ENCODE measurements around the gene ACSS3.

ACSS3 gene

DNA sequence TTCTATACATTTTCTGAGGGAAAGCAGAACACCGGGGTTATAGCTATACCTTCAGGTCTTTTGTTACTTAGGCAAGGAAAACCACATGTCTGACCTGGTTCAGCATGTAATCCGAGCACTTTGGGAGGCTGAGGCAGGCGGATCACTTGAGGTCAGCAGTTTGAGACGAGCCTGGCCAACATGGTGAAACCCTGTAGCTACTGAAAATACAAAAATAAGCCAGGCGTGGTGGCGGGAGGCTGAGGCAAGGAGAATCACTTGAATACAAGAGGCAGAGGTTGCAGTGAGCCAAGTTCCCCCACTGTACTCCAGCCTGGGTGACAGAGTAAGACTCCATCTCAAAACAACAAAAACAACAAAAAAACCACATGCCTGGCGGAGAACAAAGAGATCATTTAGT lies 177.6 kb downstream of the ACSS3 start:
- no CpG with 5 or more reads among the region's 7 CpGs for WGBS (ENCODE audit: extremely low coverage, insufficient coverage, insufficient read length)
- Histone ChIP-seq H2BK12ac (ENCODE audit: low read length) (no peak overlapping the region), H2BK5ac (ENCODE audit: low read depth, low read length, poor library complexity) (no peak overlapping the region), H2AK5ac (ENCODE audit: low read length) (no peak overlapping the region), H3K36me3 (ENCODE audit: control insufficient read depth in 1 of 2, insufficient read depth in 2 of 2, low read length in 2 of 2) (no peaks in the 10 kb centered on the region), H4K12ac (ENCODE audit: low read depth, low read length) (no peak overlapping the region), H4K91ac (ENCODE audit: low read depth, low read length) (no peak overlapping the region), H2AFZ (ENCODE audit: insufficient read depth, low read length, poor library complexity) (no peak overlapping the region), H3K4me1 (ENCODE audit: control insufficient read depth in 1 of 2, insufficient read depth in 2 of 2, low read length in 2 of 2) (peaks cover 0 to 3% of the 10 kb centered on the region in 2 experiments), H3K79me2 (ENCODE audit: control insufficient read depth, insufficient read depth, low read length, poor library complexity) (no peaks in the 10 kb centered on the region), H3K18ac (ENCODE audit: low read length) (no peak overlapping the region), H2BK120ac (ENCODE audit: insufficient read depth, low read length, poor library complexity) (no peak overlapping the region), H3K27ac (ENCODE audit: low read depth, low read length) (no peak overlapping the region), H3K79me1 (ENCODE audit: low read length) (no peaks in the 10 kb centered on the region), H3K23ac (ENCODE audit: low read length) (no peak overlapping the region), H3K27me3 (ENCODE audit: insufficient read depth, low read length) (no peaks in the 10 kb centered on the region), H3K4me2 (ENCODE audit: low read length) (no peak overlapping the region), H3K9me3 (ENCODE audit: insufficient read depth, low read depth, low read length) (no peaks in the 10 kb centered on the region), H3K4ac (ENCODE audit: low read depth, low read length) (no peak overlapping the region), H3K14ac (ENCODE audit: low read length) (no peak overlapping the region), H3K9ac (ENCODE audit: low read length) (no peak overlapping the region), H3K4me3 (ENCODE audit: low read depth, low read length) (no peak overlapping the region), H4K8ac (ENCODE audit: low read depth, low read length) (no peak overlapping the region)
- no peak for DNase-seq

GRCh38 chr12:81255947-81256346 lies 178.1 kb downstream of the ACSS3 start:
- no peak overlapping the region for H2AFZ ChIP-seq (ENCODE audit: insufficient read depth, low read length, poor library complexity)
- H2AK5ac ChIP-seq (ENCODE audit: low read length): no peak overlapping the region
- DNase-seq: no peak
- no peak overlapping the region for H4K8ac ChIP-seq (ENCODE audit: low read depth, low read length)
- H3K23ac ChIP-seq (ENCODE audit: low read length): no peak overlapping the region
- H3K36me3 ChIP-seq (ENCODE audit: control insufficient read depth in 1 of 2, insufficient read depth in 2 of 2, low read length in 2 of 2): no peaks in the 10 kb centered on the region
- no peak overlapping the region for H4K12ac ChIP-seq (ENCODE audit: low read depth, low read length)
- no peak overlapping the region for H3K27ac ChIP-seq (ENCODE audit: low read depth, low read length)
- no peak overlapping the region for H3K9ac ChIP-seq (ENCODE audit: low read length)
- no peak overlapping the region for H2BK12ac ChIP-seq (ENCODE audit: low read length)
- no peak overlapping the region for H2BK5ac ChIP-seq (ENCODE audit: low read depth, low read length, poor library complexity)
- H3K4ac ChIP-seq (ENCODE audit: low read depth, low read length): no peak overlapping the region
- H3K4me3 ChIP-seq (ENCODE audit: low read depth, low read length): no peak overlapping the region
- H3K18ac ChIP-seq (ENCODE audit: low read length): no peak overlapping the region
- H3K4me2 ChIP-seq (ENCODE audit: low read length): no peak overlapping the region
- H3K79me2 ChIP-seq (ENCODE audit: control insufficient read depth, insufficient read depth, low read length, poor library complexity): no peaks in the 10 kb centered on the region
- H3K4me1 ChIP-seq (ENCODE audit: control insufficient read depth in 1 of 2, insufficient read depth in 2 of 2, low read length in 2 of 2): peaks cover 0 to 3% of the 10 kb centered on the region in 2 experiments
- no CpG with 5 or more reads among the region's 2 CpGs for WGBS (ENCODE audit: extremely low coverage, insufficient coverage, insufficient read length)
- no peak overlapping the region for H3K14ac ChIP-seq (ENCODE audit: low read length)
- no peak overlapping the region for H2BK120ac ChIP-seq (ENCODE audit: insufficient read depth, low read length, poor library complexity)
- no peak overlapping the region for H4K91ac ChIP-seq (ENCODE audit: low read depth, low read length)
- no peaks in the 10 kb centered on the region for H3K27me3 ChIP-seq (ENCODE audit: insufficient read depth, low read length)
- H3K9me3 ChIP-seq (ENCODE audit: insufficient read depth, low read depth, low read length): no peaks in the 10 kb centered on the region
- no peaks in the 10 kb centered on the region for H3K79me1 ChIP-seq (ENCODE audit: low read length)

DNA sequence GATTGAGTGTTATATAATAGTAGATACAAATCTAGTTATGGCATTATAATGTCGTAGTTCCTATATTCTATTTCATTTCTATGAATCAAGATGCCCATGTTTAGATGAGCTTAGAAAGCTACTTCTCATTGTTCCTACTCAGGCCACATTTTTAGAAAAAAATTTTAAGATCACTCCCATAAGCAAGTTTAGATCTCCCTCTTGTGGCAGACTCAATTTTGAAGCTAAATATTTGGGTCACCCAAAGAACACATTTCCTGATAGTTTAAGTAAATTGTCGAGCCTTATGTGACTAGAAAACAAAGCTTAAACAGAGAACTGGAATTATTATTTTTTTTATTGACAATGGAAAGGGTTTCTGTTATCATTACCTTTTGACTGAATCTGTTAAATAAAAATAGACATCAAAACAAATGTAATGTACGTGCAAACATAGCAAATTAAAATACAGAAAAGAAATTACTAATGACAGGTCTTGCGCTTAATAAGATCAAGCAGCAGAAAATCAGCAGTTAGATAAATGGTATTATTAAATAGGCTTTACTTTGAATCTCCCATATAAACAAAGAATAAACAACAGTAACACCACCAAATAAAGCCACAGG lies 180.2 kb downstream of the ACSS3 start:
- no peak overlapping the region for H4K12ac ChIP-seq (ENCODE audit: low read depth, low read length)
- no peaks in the 10 kb centered on the region for H3K79me2 ChIP-seq (ENCODE audit: control insufficient read depth, insufficient read depth, low read length, poor library complexity)
- H2BK5ac ChIP-seq (ENCODE audit: low read depth, low read length, poor library complexity): no peak overlapping the region
- no peak overlapping the region for H2BK120ac ChIP-seq (ENCODE audit: insufficient read depth, low read length, poor library complexity)
- H4K8ac ChIP-seq (ENCODE audit: low read depth, low read length): no peak overlapping the region
- no peaks in the 10 kb centered on the region for H3K36me3 ChIP-seq (ENCODE audit: control insufficient read depth in 1 of 2, insufficient read depth in 2 of 2, low read length in 2 of 2)
- H2AFZ ChIP-seq (ENCODE audit: insufficient read depth, low read length, poor library complexity): no peak overlapping the region
- no peak overlapping the region for H3K4me2 ChIP-seq (ENCODE audit: low read length)
- H3K79me1 ChIP-seq (ENCODE audit: low read length): no peaks in the 10 kb centered on the region
- H3K27ac ChIP-seq (ENCODE audit: low read depth, low read length): no peak overlapping the region
- H4K91ac ChIP-seq (ENCODE audit: low read depth, low read length): no peak overlapping the region
- no peak overlapping the region for H3K23ac ChIP-seq (ENCODE audit: low read length)
- H3K27me3 ChIP-seq (ENCODE audit: insufficient read depth, low read length): no peaks in the 10 kb centered on the region
- DNase-seq: peak in 1 of 2 donors; percentile 46
- no peak overlapping the region for H2BK12ac ChIP-seq (ENCODE audit: low read length)
- no peak overlapping the region for H2AK5ac ChIP-seq (ENCODE audit: low read length)
- no peak overlapping the region for H3K18ac ChIP-seq (ENCODE audit: low read length)
- H3K4me1 ChIP-seq (ENCODE audit: control insufficient read depth in 1 of 2, insufficient read depth in 2 of 2, low read length in 2 of 2): peaks cover 0 to 3% of the 10 kb centered on the region in 2 experiments
- no peak overlapping the region for H3K4me3 ChIP-seq (ENCODE audit: low read depth, low read length)
- H3K9me3 ChIP-seq (ENCODE audit: insufficient read depth, low read depth, low read length): no peaks in the 10 kb centered on the region
- no peak overlapping the region for H3K4ac ChIP-seq (ENCODE audit: low read depth, low read length)
- H3K9ac ChIP-seq (ENCODE audit: low read length): no peak overlapping the region
- H3K14ac ChIP-seq (ENCODE audit: low read length): no peak overlapping the region
- WGBS (ENCODE audit: extremely low coverage, insufficient coverage, insufficient read length): no CpG with 5 or more reads among the region's 4 CpGs

DNA sequence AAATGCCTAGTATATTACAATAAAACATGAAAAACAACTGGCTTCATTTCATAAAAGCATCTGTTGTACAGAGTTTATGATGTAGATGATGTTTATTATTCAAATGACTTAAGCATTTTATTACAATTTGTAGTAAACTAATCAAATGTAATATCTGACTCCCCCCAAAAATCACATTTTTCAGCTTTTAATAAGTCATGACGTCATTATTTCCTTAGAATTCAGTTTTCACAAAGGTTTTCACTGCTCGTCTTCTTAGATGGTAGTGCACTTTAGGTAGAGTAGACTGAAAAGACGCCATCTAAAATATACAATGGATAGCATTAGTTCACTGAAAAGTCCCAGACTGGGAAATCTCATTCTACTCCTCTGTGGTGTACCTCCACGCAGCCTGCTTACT lies 181.5 kb downstream of the ACSS3 start:
- Histone ChIP-seq H3K36me3 (ENCODE audit: control insufficient read depth in 1 of 2, insufficient read depth in 2 of 2, low read length in 2 of 2) (no peaks in the 10 kb centered on the region), H3K4me1 (ENCODE audit: control insufficient read depth in 1 of 2, insufficient read depth in 2 of 2, low read length in 2 of 2) (peaks cover 0 to 3% of the 10 kb centered on the region in 2 experiments), H4K12ac (ENCODE audit: low read depth, low read length) (no peak overlapping the region), H4K91ac (ENCODE audit: low read depth, low read length) (no peak overlapping the region), H4K8ac (ENCODE audit: low read depth, low read length) (no peak overlapping the region), H2BK12ac (ENCODE audit: low read length) (no peak overlapping the region), H3K4ac (ENCODE audit: low read depth, low read length) (no peak overlapping the region), H3K18ac (ENCODE audit: low read length) (no peak overlapping the region), H3K27ac (ENCODE audit: low read depth, low read length) (no peak overlapping the region), H2AK5ac (ENCODE audit: low read length) (no peak overlapping the region), H3K14ac (ENCODE audit: low read length) (no peak overlapping the region), H3K79me2 (ENCODE audit: control insufficient read depth, insufficient read depth, low read length, poor library complexity) (no peaks in the 10 kb centered on the region), H2AFZ (ENCODE audit: insufficient read depth, low read length, poor library complexity) (no peak overlapping the region), H3K4me3 (ENCODE audit: low read depth, low read length) (no peak overlapping the region), H3K9ac (ENCODE audit: low read length) (no peak overlapping the region), H2BK5ac (ENCODE audit: low read depth, low read length, poor library complexity) (no peak overlapping the region), H3K4me2 (ENCODE audit: low read length) (no peak overlapping the region), H3K23ac (ENCODE audit: low read length) (no peak overlapping the region), H3K79me1 (ENCODE audit: low read length) (no peaks in the 10 kb centered on the region), H3K9me3 (ENCODE audit: insufficient read depth, low read depth, low read length) (no peaks in the 10 kb centered on the region), H3K27me3 (ENCODE audit: insufficient read depth, low read length) (no peaks in the 10 kb centered on the region), H2BK120ac (ENCODE audit: insufficient read depth, low read length, poor library complexity) (no peak overlapping the region)
- no CpG with 5 or more reads among the region's 4 CpGs for WGBS (ENCODE audit: extremely low coverage, insufficient coverage, insufficient read length)
- no peak for DNase-seq
